HepG2 (cell line): ENCODE data around the gene TUBA4A. TPM values are rescaled to one million over a fixed set of nuclear protein-coding genes. Genes with fewer than 3 reads are reported as not detected.

Experiments used
- AHR ChIP-seq: IDR thresholded peaks from 2 replicates; pipeline ENCODE4 v1.6.1; 2018; ENCODE audit warnings: missing genetic modification reagents, missing compliant biosample characterization
- POLR2G ChIP-seq: fragments of 200-400 bp; formaldehyde crosslinking; IDR thresholded peaks from 2 replicates; pipeline ENCODE4 v1.6.1; 2018; ENCODE audit warnings: mild to moderate bottlenecking, low read depth, low read length, moderate library complexity
- SIX1 ChIP-seq: sonication (generic); formaldehyde crosslinking; IDR thresholded peaks from 2 replicates; pipeline ENCODE4 v1.4.0; 2020; ENCODE audit warnings: missing genetic modification reagents, borderline replicate concordance
- ZNF205 ChIP-seq: IDR thresholded peaks from 2 replicates; pipeline ENCODE4 v1.6.1; 2018; ENCODE audit warnings: missing biosample characterization, missing genetic modification reagents
- ZNF550 ChIP-seq: sonication (generic); formaldehyde crosslinking; IDR thresholded peaks from 2 replicates; pipeline ENCODE4 v1.4.0; 2020; ENCODE audit warnings: mild to moderate bottlenecking, missing genetic modification reagents, borderline replicate concordance
- polyA plus RNA-seq, 8 experiments: library from polyadenylated mRNA; depleted of rRNA in 3 of 8; stranded (reverse) in 7 of 8; unstranded in 1 of 8; fragments of >200 nt; fragmentation: Illumina TruSeq in 4 of 8; extraction: Trizol in 4 of 8; gene quantifications; 2 replicates each; pipeline versions ENCODE4 v1.2.1 to v1.2.3, GENCODE V29; 2011 to 2016; ENCODE audit warnings: low read depth in 4 of 8, missing spikeins in 1 of 8, mixed read lengths in 1 of 8; ENCODE audit not compliant: insufficient read depth in 1 of 8
- total RNA-seq, 5 experiments: library from RNA; depleted of rRNA; stranded (reverse); fragments of >200 nt; fragmentation: Illumina TruSeq; extraction: Trizol; gene quantifications; 2 replicates each; pipeline ENCODE4 v1.2.3, GENCODE V29; 2016; ENCODE audit warnings: low read depth in 1 of 5
- TF ChIP-seq, protein P1 (sequence below): sonication (generic); formaldehyde crosslinking; IDR thresholded peaks from 2 replicates; pipeline ENCODE4 v1.8.0; 2022; ENCODE audit warnings: mild to moderate bottlenecking, missing genetic modification reagents, moderate library complexity
- TF ChIP-seq, protein P2 (sequence below): IDR thresholded peaks from 2 replicates; pipeline ENCODE4 v1.6.1; 2018; ENCODE audit warnings: missing genetic modification reagents, mild to moderate bottlenecking, missing compliant biosample characterization
- TF ChIP-seq, protein P3 (sequence below): sonication (generic); formaldehyde crosslinking; IDR thresholded peaks from 2 replicates; pipeline ENCODE4 v1.9.0; 2022; ENCODE audit warnings: low read depth, missing genetic modification reagents
- TF ChIP-seq, protein P4 (sequence below): sonication (generic); formaldehyde crosslinking; IDR thresholded peaks from 2 replicates; pipeline ENCODE4 v1.4.0; 2020; ENCODE audit warnings: mild to moderate bottlenecking, missing genetic modification reagents

The TUBA4A gene
- total and polyA plus RNA-seq, 2 of the 13 experiments (the other 11 are each of a cell fraction or from before 2014, with no cell fraction given): 1.3 to 12.7 TPM

DNA sequence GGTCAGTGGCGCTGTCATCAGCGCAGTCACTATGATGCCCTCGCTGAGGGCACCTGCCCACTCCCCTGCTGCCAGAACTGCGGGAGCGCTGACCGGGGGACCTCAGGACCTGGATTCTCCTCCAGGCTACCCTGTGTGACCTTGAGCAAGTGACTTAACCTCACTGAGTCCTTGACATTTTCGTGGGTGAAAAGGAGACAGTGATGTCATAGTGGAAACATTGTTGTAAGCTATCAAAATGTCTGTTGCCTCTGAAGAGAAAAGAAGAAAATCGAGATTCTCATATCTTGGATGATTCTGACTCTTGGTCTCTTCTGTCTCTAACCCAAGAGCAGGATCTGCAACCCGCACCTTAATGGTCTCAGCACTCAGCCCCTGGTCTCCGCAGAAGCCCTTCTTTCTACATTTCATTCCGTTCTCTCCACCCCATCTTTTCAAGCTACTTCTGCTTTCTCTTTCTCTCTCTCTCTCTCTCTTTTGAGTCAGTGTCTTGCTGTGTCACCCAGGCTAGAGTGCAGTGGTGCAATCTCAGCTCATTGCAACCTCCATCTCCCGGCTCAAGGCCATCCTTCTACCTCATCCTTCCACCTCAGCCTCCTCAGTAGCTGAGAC is 978 bp upstream of the TUBA4A start (continued):
- TF ChIP-seq POLR2G: no peak
- TF ChIP-seq, protein P1, sequence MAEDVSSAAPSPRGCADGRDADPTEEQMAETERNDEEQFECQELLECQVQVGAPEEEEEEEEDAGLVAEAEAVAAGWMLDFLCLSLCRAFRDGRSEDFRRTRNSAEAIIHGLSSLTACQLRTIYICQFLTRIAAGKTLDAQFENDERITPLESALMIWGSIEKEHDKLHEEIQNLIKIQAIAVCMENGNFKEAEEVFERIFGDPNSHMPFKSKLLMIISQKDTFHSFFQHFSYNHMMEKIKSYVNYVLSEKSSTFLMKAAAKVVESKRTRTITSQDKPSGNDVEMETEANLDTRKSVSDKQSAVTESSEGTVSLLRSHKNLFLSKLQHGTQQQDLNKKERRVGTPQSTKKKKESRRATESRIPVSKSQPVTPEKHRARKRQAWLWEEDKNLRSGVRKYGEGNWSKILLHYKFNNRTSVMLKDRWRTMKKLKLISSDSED (CRISPR knock-in tag): no peak
- TF ChIP-seq ZNF205: no peak
- TF ChIP-seq, protein P2, sequence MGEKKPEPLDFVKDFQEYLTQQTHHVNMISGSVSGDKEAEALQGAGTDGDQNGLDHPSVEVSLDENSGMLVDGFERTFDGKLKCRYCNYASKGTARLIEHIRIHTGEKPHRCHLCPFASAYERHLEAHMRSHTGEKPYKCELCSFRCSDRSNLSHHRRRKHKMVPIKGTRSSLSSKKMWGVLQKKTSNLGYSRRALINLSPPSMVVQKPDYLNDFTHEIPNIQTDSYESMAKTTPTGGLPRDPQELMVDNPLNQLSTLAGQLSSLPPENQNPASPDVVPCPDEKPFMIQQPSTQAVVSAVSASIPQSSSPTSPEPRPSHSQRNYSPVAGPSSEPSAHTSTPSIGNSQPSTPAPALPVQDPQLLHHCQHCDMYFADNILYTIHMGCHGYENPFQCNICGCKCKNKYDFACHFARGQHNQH (CRISPR knock-in tag): 0 out of 2 replicates have a peak, but pooled peaks have one; percentile 4
- TF ChIP-seq, protein P3, sequence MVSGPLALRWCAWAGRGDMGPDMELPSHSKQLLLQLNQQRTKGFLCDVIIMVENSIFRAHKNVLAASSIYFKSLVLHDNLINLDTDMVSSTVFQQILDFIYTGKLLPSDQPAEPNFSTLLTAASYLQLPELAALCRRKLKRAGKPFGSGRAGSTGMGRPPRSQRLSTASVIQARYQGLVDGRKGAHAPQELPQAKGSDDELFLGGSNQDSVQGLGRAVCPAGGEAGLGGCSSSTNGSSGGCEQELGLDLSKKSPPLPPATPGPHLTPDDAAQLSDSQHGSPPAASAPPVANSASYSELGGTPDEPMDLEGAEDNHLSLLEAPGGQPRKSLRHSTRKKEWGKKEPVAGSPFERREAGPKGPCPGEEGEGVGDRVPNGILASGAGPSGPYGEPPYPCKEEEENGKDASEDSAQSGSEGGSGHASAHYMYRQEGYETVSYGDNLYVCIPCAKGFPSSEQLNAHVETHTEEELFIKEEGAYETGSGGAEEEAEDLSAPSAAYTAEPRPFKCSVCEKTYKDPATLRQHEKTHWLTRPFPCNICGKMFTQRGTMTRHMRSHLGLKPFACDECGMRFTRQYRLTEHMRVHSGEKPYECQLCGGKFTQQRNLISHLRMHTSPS (CRISPR knock-in tag): peak; percentile 33; the same call in 1 of the 2 replicates
- no peak for TF ChIP-seq AHR (CRISPR knock-in tag)
- TF ChIP-seq ZNF550 (CRISPR knock-in tag): no peak
- TF ChIP-seq SIX1 (CRISPR knock-in tag): no peak
- TF ChIP-seq, protein P4, sequence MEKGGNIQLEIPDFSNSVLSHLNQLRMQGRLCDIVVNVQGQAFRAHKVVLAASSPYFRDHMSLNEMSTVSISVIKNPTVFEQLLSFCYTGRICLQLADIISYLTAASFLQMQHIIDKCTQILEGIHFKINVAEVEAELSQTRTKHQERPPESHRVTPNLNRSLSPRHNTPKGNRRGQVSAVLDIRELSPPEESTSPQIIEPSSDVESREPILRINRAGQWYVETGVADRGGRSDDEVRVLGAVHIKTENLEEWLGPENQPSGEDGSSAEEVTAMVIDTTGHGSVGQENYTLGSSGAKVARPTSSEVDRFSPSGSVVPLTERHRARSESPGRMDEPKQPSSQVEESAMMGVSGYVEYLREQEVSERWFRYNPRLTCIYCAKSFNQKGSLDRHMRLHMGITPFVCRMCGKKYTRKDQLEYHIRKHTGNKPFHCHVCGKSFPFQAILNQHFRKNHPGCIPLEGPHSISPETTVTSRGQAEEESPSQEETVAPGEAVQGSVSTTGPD (CRISPR knock-in tag): no peak
